ENCODE data around the gene KLHL29. TPM values are rescaled to one million over a fixed set of nuclear protein-coding genes. Genes with fewer than 3 reads are reported as not detected.

KLHL29 gene
- total RNA-seq, 1 experiment from 2014 or later = 7.7 TPM

DNA sequence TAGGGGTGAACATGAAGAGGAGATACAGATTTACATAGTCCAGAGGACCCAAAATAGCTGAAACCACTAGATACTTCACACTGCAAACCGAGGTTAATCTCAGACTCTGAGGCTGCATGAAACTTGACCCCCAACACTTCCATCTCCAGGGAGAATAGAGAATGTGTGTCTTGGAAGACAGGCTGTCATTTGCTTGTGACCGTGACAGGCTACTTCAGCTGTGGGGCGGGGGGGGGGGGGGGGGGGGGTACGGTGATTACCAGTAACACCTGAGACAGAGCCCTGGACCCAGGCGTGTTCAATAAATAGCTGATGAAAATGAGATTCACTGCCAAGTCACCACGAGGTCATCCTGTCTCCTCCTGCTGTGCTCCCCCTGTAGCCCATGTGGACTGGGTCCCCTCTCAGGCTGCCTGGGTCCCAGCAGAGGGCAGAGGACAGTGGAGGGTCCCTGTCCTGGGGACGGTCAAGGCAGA lies 5.7 kb upstream of the KLHL29 start:
- H3K27me3 ChIP-seq (ENCODE audit: control insufficient read depth, insufficient read depth, low read length) = no peaks in the 10 kb centered on the region
- POLR2A ChIA-PET = no interaction called here
- no peak for ATAC-seq
- DNase-seq (ENCODE audit: low read depth, low spot score) = no peak
- in situ Hi-C loops (cut with HindIII; ENCODE audit: low pct_unique_long_range_greater_than_20kb, low sequenced_read_pairs) (no loop called here), intact Hi-C loops (cut with micrococcal nuclease; ENCODE audit: unreplicated experiment) (no loop called here)
- TF ChIP-seq, protein P1, sequence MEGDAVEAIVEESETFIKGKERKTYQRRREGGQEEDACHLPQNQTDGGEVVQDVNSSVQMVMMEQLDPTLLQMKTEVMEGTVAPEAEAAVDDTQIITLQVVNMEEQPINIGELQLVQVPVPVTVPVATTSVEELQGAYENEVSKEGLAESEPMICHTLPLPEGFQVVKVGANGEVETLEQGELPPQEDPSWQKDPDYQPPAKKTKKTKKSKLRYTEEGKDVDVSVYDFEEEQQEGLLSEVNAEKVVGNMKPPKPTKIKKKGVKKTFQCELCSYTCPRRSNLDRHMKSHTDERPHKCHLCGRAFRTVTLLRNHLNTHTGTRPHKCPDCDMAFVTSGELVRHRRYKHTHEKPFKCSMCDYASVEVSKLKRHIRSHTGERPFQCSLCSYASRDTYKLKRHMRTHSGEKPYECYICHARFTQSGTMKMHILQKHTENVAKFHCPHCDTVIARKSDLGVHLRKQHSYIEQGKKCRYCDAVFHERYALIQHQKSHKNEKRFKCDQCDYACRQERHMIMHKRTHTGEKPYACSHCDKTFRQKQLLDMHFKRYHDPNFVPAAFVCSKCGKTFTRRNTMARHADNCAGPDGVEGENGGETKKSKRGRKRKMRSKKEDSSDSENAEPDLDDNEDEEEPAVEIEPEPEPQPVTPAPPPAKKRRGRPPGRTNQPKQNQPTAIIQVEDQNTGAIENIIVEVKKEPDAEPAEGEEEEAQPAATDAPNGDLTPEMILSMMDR (IDR thresholded peaks at IDR 0.05) = no peak
- no peak for TF ChIP-seq TCF7L2 (IDR thresholded peaks at IDR 0.05; ENCODE audit: low read depth, low read length)
- TF ChIP-seq, protein P2, sequence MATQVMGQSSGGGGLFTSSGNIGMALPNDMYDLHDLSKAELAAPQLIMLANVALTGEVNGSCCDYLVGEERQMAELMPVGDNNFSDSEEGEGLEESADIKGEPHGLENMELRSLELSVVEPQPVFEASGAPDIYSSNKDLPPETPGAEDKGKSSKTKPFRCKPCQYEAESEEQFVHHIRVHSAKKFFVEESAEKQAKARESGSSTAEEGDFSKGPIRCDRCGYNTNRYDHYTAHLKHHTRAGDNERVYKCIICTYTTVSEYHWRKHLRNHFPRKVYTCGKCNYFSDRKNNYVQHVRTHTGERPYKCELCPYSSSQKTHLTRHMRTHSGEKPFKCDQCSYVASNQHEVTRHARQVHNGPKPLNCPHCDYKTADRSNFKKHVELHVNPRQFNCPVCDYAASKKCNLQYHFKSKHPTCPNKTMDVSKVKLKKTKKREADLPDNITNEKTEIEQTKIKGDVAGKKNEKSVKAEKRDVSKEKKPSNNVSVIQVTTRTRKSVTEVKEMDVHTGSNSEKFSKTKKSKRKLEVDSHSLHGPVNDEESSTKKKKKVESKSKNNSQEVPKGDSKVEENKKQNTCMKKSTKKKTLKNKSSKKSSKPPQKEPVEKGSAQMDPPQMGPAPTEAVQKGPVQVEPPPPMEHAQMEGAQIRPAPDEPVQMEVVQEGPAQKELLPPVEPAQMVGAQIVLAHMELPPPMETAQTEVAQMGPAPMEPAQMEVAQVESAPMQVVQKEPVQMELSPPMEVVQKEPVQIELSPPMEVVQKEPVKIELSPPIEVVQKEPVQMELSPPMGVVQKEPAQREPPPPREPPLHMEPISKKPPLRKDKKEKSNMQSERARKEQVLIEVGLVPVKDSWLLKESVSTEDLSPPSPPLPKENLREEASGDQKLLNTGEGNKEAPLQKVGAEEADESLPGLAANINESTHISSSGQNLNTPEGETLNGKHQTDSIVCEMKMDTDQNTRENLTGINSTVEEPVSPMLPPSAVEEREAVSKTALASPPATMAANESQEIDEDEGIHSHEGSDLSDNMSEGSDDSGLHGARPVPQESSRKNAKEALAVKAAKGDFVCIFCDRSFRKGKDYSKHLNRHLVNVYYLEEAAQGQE (IDR thresholded peaks at IDR 0.05; ENCODE audit: insufficient read depth in 1 of 2, low read depth in 2 of 2, low read length in 1 of 2) = no peak
- TF ChIP-seq POLR2AphosphoS5 (IDR thresholded peaks at IDR 0.05; ENCODE audit: low read depth, low read length) = no peak
- no peak for TF ChIP-seq SIN3A (IDR thresholded peaks at IDR 0.05; ENCODE audit: borderline replicate concordance, insufficient read depth, low read depth, low read length)
- no TSS peak for BruUV-seq (replicated peaks)
- H3K27ac ChIP-seq (ENCODE audit: low read length) = no peak overlapping the region
- CTCF ChIA-PET = no interaction called here
- H3K9me3 ChIP-seq (ENCODE audit: control insufficient read depth, insufficient read depth, low read depth, low read length) = no peaks in the 10 kb centered on the region
- peaks cover 6% of the 10 kb centered on the region for H3K4me1 ChIP-seq (ENCODE audit: control insufficient read depth, insufficient read depth, low read length)
- H3K36me3 ChIP-seq (ENCODE audit: control insufficient read depth, insufficient read depth, low read length) = no peaks in the 10 kb centered on the region
- no peak overlapping the region for H3K4me3 ChIP-seq (ENCODE audit: low read depth in 2 of 2, low read length in 2 of 2)

DNA sequence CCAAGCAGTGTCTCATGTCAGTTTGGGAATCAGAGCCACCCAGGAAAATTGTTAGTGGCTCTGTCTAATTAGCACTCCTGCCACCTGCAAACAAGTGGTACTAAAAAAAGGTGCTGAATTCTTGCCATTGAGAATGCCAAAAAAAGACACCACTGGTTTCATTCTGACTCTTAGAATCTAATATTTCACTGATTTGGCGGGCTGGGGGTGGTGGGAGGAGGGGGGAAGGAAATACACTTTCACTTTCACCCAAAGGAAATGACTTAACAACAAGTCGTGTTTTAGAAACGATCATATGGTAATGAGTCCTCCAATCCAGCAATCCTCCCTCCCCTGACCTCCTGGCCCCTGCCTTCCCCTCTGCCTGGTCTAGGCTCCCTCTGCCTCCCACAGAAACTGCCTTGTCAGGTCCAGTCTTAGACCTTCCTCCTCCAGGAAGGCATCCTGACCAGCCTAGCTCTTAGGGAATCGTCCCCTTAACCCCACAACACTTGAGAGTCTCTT lies 4.4 kb upstream of the KLHL29 start:
- in situ Hi-C loops (cut with HindIII; ENCODE audit: low pct_unique_long_range_greater_than_20kb, low sequenced_read_pairs) (no loop called here), intact Hi-C loops (cut with micrococcal nuclease; ENCODE audit: unreplicated experiment) (no loop called here)
- CTCF ChIA-PET = no interaction called here
- H3K27me3 ChIP-seq (ENCODE audit: control insufficient read depth, insufficient read depth, low read length) = no peaks in the 10 kb centered on the region
- H3K27ac ChIP-seq (ENCODE audit: low read length) = peak overlapping the region; percentile 63
- no TSS peak for BruUV-seq (replicated peaks)
- DNase-seq (ENCODE audit: low read depth, low spot score) (peak; percentile 72), ATAC-seq (no peak)
- H3K4me3 ChIP-seq (ENCODE audit: low read depth in 2 of 2, low read length in 2 of 2) = peak overlapping the region; percentile 11 to 40
- POLR2A ChIA-PET = no interaction called here
- H3K9me3 ChIP-seq (ENCODE audit: control insufficient read depth, insufficient read depth, low read depth, low read length) = no peaks in the 10 kb centered on the region
- no peaks in the 10 kb centered on the region; the same call in 1 of the 2 replicates for H3K36me3 ChIP-seq (ENCODE audit: control insufficient read depth, insufficient read depth, low read length)
- TF ChIP-seq, protein P2 (IDR thresholded peaks at IDR 0.05; ENCODE audit: insufficient read depth in 1 of 2, low read depth in 2 of 2, low read length in 1 of 2) = no peak
- TF ChIP-seq, protein P1 (IDR thresholded peaks at IDR 0.05) = no peak
- no peak for TF ChIP-seq TCF7L2 (IDR thresholded peaks at IDR 0.05; ENCODE audit: low read depth, low read length)
- TF ChIP-seq POLR2AphosphoS5 (IDR thresholded peaks at IDR 0.05; ENCODE audit: low read depth, low read length) = no peak
- TF ChIP-seq SIN3A (IDR thresholded peaks at IDR 0.05; ENCODE audit: borderline replicate concordance, insufficient read depth, low read depth, low read length) = no peak
- peaks cover 9% of the 10 kb centered on the region for H3K4me1 ChIP-seq (ENCODE audit: control insufficient read depth, insufficient read depth, low read length)

Measured in Panc1 (cell line).